Ishikawa (cell line): ENCODE measurements around the gene PTPRU.

ENCODE experiments used
- CEBPB ChIP-seq: IDR thresholded peaks from 2 replicates; pipeline ENCODE4 v1.6.1; 2012
- CREB1 ChIP-seq: IDR thresholded peaks from 2 replicates; pipeline ENCODE4 v1.6.1; 2012; ENCODE audit warnings: low read depth
- EGR1 ChIP-seq: IDR thresholded peaks from 2 replicates; pipeline ENCODE4 v1.6.1; 2012
- EP300 ChIP-seq: IDR thresholded peaks from 2 replicates; pipeline ENCODE4 v1.6.1; 2012; ENCODE audit warnings: borderline replicate concordance
- FOXM1 ChIP-seq: IDR thresholded peaks from 2 replicates; pipeline ENCODE4 v1.6.1; 2012; ENCODE audit warnings: low read depth, borderline replicate concordance
- NFIC ChIP-seq: IDR thresholded peaks from 2 replicates; pipeline ENCODE4 v1.6.1; 2012
- RAD21 ChIP-seq: IDR thresholded peaks from 2 replicates; pipeline ENCODE4 v1.6.1; 2012; ENCODE audit warnings: low read depth
- REST ChIP-seq: IDR thresholded peaks from 2 replicates; pipeline ENCODE4 v1.6.1; 2012; ENCODE audit warnings: low read depth, mild to moderate bottlenecking
- TAF1 ChIP-seq: IDR thresholded peaks from 2 replicates; pipeline ENCODE4 v1.6.1; 2012; ENCODE audit warnings: low read depth, mild to moderate bottlenecking
- TCF12 ChIP-seq: IDR thresholded peaks from 2 replicates; pipeline ENCODE4 v1.6.1; 2012; ENCODE audit warnings: low read depth
- TEAD4 ChIP-seq: IDR thresholded peaks from 2 replicates; pipeline ENCODE4 v1.6.1; 2012
- USF1 ChIP-seq: IDR thresholded peaks from 2 replicates; pipeline ENCODE4 v1.6.1; 2012
- YY1 ChIP-seq: IDR thresholded peaks from 2 replicates; pipeline ENCODE4 v1.6.1; 2012; ENCODE audit warnings: low read depth
- ZBTB7A ChIP-seq: IDR thresholded peaks from 2 replicates; pipeline ENCODE4 v1.6.1; 2012; ENCODE audit warnings: low read depth
- TF ChIP-seq, protein P1 (sequence below): IDR thresholded peaks from 2 replicates; pipeline ENCODE4 v1.6.1; 2012

The PTPRU gene

DNA sequence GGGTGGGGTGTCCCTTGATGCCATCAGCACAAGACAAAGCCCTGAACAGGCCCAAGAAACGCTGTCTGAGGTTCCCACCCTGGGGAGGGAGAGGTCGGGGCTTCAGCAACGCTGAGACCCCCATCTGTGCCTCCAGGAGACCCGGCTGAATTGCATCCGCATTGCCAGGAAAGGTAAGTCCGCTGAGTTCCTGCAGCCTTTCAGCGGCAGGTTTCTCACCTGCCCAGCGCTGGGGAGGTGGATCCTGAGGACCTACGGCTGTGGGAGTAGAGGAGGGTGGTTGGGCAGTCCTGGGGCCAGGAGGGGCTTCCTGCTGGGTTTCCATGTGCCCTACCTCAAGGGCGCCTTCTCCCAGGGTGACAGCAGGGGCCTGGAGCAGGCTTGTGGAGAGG is 47.5 kb downstream of the PTPRU start:
- no peak for TF ChIP-seq TEAD4
- TF ChIP-seq EGR1, result no peak
- no peak for TF ChIP-seq REST
- TF ChIP-seq TCF12, result no peak
- no peak for TF ChIP-seq CREB1
- TF ChIP-seq, protein P1, sequence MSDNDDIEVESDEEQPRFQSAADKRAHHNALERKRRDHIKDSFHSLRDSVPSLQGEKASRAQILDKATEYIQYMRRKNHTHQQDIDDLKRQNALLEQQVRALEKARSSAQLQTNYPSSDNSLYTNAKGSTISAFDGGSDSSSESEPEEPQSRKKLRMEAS, result no peak
- TF ChIP-seq TAF1, result no peak
- no peak for TF ChIP-seq YY1
- TF ChIP-seq CEBPB, result no peak
- TF ChIP-seq FOXM1, result no peak
- TF ChIP-seq NFIC, result no peak
- TF ChIP-seq ZBTB7A, result no peak
- no peak for TF ChIP-seq EP300
- no peak for TF ChIP-seq USF1
- no peak for TF ChIP-seq RAD21

DNA sequence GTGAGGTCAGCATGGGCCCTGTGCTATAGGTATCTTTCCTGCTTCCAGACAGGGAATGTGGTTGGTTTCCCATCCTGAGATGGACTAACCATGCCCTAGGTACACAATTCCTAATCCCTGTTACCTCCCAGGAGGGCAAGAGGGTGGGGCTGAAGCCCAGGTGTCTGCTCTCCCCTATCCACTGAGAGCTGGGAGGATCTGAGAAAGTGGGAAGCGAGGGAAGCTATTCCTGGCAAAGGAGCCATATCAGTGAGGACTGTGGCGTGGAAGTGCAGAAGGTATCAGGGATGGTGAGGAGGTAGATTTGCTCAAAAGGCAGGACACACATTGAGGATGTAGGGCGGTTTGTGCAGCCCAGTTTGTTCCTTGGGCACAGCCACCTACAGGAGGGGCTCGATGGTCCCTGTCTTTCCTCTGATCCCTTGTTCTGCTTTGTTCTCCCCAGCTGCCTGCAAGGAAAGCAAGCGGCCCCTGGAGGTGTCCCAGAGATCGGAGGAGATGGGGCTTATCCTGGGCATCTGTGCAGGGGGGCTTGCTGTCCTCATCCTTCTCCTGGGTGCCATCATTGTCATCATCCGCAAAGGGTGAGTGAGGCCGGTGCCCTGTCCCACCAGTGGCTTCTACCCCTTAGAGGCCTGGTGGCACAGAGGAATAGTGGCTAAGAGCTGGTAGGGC is 48.1 kb downstream of the PTPRU start:
- TF ChIP-seq FOXM1 (no peak), RAD21 (no peak), EP300 (no peak), USF1 (no peak), TCF12 (no peak), CEBPB (no peak), YY1 (no peak), REST (no peak), EGR1 (no peak), TAF1 (no peak), NFIC (no peak), TEAD4 (no peak), ZBTB7A (no peak)
- TF ChIP-seq, protein P1, result no peak

DNA sequence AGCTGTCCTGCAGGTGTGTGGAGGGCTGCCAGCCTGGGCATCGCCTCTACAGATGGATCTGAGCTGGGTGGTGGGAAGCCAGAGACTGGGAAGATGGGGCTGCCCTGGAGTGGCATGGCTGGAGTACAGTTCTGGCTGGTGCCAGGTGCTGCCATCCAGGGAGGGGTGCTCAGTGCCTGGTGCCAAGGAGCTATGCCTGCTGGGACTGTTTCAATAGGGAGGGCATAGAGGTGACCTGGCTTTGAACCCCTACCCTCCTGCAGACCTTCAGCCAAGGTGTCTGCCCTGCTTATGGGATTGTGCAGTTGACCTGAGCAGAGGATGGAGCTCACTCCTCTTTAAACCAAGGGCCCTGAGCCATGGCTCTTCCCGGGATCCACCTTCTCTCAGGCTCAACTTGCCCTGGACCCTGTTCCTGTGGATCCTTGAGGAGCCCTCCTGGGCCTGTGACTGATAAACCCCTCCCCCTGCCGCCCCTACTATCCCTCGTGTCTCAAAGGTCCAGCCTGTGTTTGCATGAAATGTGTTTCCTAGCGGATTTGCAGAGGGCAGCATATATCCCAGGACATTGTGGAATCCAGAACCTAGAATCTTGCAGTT is 48.7 kb downstream of the PTPRU start:
- no peak for TF ChIP-seq TAF1
- no peak for TF ChIP-seq RAD21

DNA sequence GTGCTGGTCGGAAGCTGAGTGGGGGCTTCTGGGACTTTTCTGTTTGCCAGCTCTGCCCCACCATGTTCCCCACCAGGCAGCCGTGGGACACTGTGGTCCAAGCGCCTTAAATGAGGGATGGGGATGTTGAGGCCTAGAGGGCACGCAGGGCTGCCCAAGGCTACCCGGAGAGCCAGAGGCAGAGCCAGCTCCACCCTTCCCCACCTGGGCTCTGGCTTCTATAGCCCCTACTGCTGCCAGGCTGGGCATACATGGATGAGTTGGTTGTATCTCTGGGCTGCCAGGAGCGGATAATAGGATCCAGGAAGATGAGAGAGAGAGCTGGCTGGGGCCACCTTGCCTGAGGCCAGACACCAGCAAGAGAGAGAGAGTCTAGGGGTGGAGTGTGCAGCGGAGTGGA is 49.4 kb downstream of the PTPRU start:
- TF ChIP-seq EGR1 (no peak), ZBTB7A (no peak), TCF12 (no peak), USF1 (no peak), CEBPB (no peak), YY1 (no peak), TEAD4 (no peak), REST (no peak), FOXM1 (no peak), EP300 (no peak), CREB1 (no peak), TAF1 (no peak), NFIC (no peak), RAD21 (no peak)
- TF ChIP-seq, protein P1, result no peak
